ENCODE measurements around the gene RPF1. TPM values are rescaled to one million over a fixed set of nuclear protein-coding genes. Genes with fewer than 3 reads are reported as not detected.

RPF1 gene
- total RNA-seq, 2 donors from 2014 or later, result 17.9 to 26.7 TPM

DNA sequence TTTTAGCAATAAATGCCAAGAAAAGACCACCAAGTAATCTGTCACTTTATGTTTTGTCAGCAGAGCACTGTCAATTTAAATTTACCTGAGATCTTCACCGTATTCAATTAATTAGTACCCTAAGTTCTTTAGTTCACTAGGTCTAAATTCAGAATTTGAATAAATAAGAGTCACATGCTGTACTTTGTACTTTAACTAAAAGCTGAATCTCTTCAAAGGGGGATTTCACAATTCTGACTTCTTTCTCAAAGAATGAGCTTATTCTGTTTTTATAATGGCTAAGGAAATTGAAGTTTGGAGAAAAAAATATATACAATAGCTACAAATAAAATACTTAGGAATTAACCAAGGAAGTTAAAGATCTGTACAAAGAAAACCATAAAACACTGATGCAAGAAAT lies 29.4 kb downstream of the RPF1 start:
- Histone ChIP-seq H3K4me1 (peaks cover 17% of the 10 kb centered on the region), H3K4me3 (no peak overlapping the region), H3K27me3 (no peaks in the 10 kb centered on the region), H3K27ac (no peak overlapping the region), H3K36me3 (replicated peaks in 1 of 2; ENCODE audit: insufficient read depth in 1 of 2, low read depth in 2 of 2) (no peaks in the 10 kb centered on the region), H3K9me3 (no peaks in the 10 kb centered on the region)
- ATAC-seq (no peak), DNase-seq (no peak)
- TF ChIP-seq, protein P1, sequence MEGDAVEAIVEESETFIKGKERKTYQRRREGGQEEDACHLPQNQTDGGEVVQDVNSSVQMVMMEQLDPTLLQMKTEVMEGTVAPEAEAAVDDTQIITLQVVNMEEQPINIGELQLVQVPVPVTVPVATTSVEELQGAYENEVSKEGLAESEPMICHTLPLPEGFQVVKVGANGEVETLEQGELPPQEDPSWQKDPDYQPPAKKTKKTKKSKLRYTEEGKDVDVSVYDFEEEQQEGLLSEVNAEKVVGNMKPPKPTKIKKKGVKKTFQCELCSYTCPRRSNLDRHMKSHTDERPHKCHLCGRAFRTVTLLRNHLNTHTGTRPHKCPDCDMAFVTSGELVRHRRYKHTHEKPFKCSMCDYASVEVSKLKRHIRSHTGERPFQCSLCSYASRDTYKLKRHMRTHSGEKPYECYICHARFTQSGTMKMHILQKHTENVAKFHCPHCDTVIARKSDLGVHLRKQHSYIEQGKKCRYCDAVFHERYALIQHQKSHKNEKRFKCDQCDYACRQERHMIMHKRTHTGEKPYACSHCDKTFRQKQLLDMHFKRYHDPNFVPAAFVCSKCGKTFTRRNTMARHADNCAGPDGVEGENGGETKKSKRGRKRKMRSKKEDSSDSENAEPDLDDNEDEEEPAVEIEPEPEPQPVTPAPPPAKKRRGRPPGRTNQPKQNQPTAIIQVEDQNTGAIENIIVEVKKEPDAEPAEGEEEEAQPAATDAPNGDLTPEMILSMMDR (IDR thresholded peaks at IDR 0.05), result no peak
- TF ChIP-seq POLR2A (IDR thresholded peaks at IDR 0.05), result no peak
- intact Hi-C loops (cut with DNase I), result no loop called here
- 96 to 100% methylated on average over 1 of the region's 1 CpG for WGBS, 2 donors

DNA sequence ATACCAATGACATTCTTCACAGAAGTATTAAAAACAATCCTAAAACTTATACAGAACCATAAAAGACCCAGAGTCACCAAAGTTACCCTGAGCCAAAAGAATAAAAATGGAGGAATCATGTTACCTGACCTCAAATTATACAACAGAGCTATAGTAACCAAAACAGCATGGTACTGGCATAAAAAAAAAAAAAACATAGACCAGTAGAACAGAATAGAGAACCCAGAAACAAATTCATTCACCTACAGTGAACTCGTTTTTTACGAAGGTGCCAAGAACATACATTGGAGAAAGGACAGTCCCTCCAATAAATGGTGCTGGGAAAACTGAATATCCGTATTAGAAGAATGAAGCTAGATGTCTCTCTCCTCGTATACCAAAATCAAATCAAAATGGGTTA lies 30.0 kb downstream of the RPF1 start:
- intact Hi-C loops (cut with DNase I), result no loop called here
- Histone ChIP-seq H3K4me1 (peaks cover 12% of the 10 kb centered on the region), H3K36me3 (replicated peaks in 1 of 2; ENCODE audit: insufficient read depth in 1 of 2, low read depth in 2 of 2) (no peaks in the 10 kb centered on the region), H3K9me3 (no peaks in the 10 kb centered on the region), H3K27me3 (no peaks in the 10 kb centered on the region), H3K27ac (no peak overlapping the region), H3K4me3 (no peak overlapping the region)
- 91 to 94% methylated on average over 4 of the region's 4 CpGs for WGBS, 2 donors
- TF ChIP-seq, protein P1 (IDR thresholded peaks at IDR 0.05), result no peak
- no peak for TF ChIP-seq POLR2A (IDR thresholded peaks at IDR 0.05)
- ATAC-seq, result no peak
- no peak for DNase-seq

DNA sequence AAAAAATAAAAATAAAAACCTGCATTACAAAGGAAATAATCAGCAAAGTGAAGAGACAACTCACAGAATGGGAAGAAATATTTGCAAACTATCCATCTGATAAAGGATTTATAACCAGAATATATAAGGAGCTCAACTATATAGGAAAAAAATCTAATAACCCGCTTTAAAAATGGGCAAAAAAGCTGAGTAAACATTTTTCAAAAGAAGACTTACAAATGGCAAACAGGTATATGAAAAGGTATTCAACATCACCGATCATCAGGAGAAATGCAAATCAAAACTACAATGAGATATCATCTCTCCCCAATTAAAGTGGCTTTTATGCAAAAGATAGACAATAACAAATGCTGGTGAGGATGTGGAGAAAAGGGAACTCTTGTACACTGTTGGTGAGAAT lies 31.1 kb downstream of the RPF1 start:
- Histone ChIP-seq H3K4me1 (peaks cover 6% of the 10 kb centered on the region), H3K4me3 (no peak overlapping the region), H3K27ac (no peak overlapping the region), H3K9me3 (no peaks in the 10 kb centered on the region), H3K36me3 (replicated peaks in 1 of 2; ENCODE audit: insufficient read depth in 1 of 2, low read depth in 2 of 2) (no peaks in the 10 kb centered on the region), H3K27me3 (no peaks in the 10 kb centered on the region)
- intact Hi-C loops (cut with DNase I), result no loop called here
- 51 to 63% methylated on average over 2 of the region's 2 CpGs for WGBS, 2 donors
- DNase-seq (no peak), ATAC-seq (no peak)
- TF ChIP-seq, protein P1 (IDR thresholded peaks at IDR 0.05), result no peak
- TF ChIP-seq POLR2A (IDR thresholded peaks at IDR 0.05), result no peak

DNA sequence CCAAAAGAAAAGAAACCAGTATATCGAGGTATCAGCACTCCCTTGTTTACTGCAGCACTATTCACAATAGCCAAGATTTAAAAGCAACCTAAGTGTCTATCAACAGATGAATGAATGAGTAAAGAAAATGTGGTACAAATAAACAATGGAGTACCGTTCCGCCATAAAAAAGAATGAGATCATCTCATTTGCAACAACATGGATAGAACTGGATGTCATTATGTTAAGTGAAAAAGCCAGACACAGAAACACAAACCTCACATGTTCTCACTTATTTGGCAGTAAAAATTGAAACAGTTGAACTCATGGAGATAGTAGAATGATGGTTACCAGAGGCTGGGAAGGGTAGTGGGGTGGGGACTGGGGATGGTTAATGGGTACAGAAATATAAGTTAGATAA lies 31.6 kb downstream of the RPF1 start:
- H3K27ac ChIP-seq, result no peak overlapping the region

DNA sequence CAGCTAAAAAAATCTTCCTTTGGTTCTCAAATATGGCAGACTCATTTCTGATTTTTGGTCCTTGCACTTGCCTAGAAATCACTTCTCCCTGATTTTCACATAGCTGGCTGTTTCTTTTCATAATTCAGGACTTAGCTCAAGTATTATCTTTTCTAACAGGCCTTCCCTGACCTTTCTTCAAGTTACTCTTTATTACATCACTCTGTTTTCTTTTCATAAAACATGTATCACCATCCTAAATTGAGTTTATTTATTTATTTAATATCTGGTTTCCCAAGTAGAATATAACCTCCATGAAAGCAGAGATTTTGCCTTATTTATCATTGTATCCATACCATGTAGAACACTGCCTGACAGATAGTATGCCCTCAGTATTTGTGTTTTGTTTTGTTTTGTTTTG lies 45.5 kb downstream of the RPF1 start:
- H3K9me3 ChIP-seq, result no peaks in the 10 kb centered on the region
- intact Hi-C loops (cut with DNase I), result no loop called here
- ATAC-seq (no peak), DNase-seq (no peak)
- H3K4me3 ChIP-seq, result no peak overlapping the region
- H3K36me3 ChIP-seq (replicated peaks in 1 of 2; ENCODE audit: insufficient read depth in 1 of 2, low read depth in 2 of 2), result no peaks in the 10 kb centered on the region
- H3K4me1 ChIP-seq, result no peaks in the 10 kb centered on the region
- no peak overlapping the region for H3K27ac ChIP-seq
- TF ChIP-seq POLR2A (IDR thresholded peaks at IDR 0.05), result no peak
- TF ChIP-seq, protein P1 (IDR thresholded peaks at IDR 0.05), result no peak
- H3K27me3 ChIP-seq, result no peaks in the 10 kb centered on the region

More for the DNA sequence above, 31.6 kb downstream of the RPF1 start:
- ATAC-seq (no peak), DNase-seq (no peak)
- TF ChIP-seq POLR2A (IDR thresholded peaks at IDR 0.05), result no peak
- TF ChIP-seq, protein P1 (IDR thresholded peaks at IDR 0.05), result no peak
- Histone ChIP-seq H3K27me3 (no peaks in the 10 kb centered on the region), H3K36me3 (replicated peaks in 1 of 2; ENCODE audit: insufficient read depth in 1 of 2, low read depth in 2 of 2) (no peaks in the 10 kb centered on the region), H3K4me1 (peaks cover 6% of the 10 kb centered on the region), H3K4me3 (no peak overlapping the region), H3K9me3 (no peaks in the 10 kb centered on the region)
- 92 to 94% methylated on average over 3 of the region's 3 CpGs for WGBS, 2 donors
- intact Hi-C loops (cut with DNase I), result no loop called here

Data from body of pancreas (tissue), 4 donors.